ENCODE data around the gene PPT2. TPM values are rescaled to one million over a fixed set of nuclear protein-coding genes. Genes with fewer than 3 reads are reported as not detected.

The PPT2 gene
- total RNA-seq, 6 experiments from 2014 or later, result 6.4 to 16.0 (median 8.9) TPM

DNA sequence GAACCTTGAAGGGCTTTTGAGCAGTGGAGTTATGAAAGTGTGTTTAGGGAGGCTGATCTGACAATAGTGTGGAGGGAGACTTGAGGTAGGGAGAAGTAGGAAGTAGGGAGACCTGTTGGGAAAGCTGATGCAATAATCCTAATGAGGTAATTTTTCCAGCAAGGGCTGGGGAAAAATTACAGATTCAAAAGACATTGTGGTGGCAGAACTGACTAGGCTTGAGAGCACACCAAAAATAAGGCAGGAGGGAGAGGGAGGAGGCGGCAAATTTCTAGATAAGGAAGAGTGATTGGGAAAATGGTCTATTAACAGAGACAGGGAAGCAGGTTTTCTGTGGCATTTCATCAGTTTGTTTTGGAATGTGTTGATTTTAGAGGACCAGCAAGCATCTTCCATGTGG, 7.7 kb upstream of the PPT2 start:
- no peaks in the 10 kb centered on the region for H3K36me3 ChIP-seq
- no peak overlapping the region for H3K4me3 ChIP-seq
- no peak for ATAC-seq
- intact Hi-C loops (cut with DNase I), result no loop called here
- 78% methylated on average over 1 of the region's 1 CpG for WGBS (ENCODE audit: insufficient coverage, low coverage, low lambda C conversion rate, missing lambda C conversion rate)
- H3K4me1 ChIP-seq, result no peaks in the 10 kb centered on the region
- DNase-seq, result no peak
- H3K27me3 ChIP-seq, result peaks cover 0 to 6% of the 10 kb centered on the region in 2 donors
- no peak overlapping the region for H3K27ac ChIP-seq
- TF ChIP-seq, protein P1, sequence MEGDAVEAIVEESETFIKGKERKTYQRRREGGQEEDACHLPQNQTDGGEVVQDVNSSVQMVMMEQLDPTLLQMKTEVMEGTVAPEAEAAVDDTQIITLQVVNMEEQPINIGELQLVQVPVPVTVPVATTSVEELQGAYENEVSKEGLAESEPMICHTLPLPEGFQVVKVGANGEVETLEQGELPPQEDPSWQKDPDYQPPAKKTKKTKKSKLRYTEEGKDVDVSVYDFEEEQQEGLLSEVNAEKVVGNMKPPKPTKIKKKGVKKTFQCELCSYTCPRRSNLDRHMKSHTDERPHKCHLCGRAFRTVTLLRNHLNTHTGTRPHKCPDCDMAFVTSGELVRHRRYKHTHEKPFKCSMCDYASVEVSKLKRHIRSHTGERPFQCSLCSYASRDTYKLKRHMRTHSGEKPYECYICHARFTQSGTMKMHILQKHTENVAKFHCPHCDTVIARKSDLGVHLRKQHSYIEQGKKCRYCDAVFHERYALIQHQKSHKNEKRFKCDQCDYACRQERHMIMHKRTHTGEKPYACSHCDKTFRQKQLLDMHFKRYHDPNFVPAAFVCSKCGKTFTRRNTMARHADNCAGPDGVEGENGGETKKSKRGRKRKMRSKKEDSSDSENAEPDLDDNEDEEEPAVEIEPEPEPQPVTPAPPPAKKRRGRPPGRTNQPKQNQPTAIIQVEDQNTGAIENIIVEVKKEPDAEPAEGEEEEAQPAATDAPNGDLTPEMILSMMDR (IDR thresholded peaks at IDR 0.05), result no peak
- no peak for TF ChIP-seq POLR2A (IDR thresholded peaks at IDR 0.05)
- H3K9me3 ChIP-seq, result no peaks in the 10 kb centered on the region

DNA sequence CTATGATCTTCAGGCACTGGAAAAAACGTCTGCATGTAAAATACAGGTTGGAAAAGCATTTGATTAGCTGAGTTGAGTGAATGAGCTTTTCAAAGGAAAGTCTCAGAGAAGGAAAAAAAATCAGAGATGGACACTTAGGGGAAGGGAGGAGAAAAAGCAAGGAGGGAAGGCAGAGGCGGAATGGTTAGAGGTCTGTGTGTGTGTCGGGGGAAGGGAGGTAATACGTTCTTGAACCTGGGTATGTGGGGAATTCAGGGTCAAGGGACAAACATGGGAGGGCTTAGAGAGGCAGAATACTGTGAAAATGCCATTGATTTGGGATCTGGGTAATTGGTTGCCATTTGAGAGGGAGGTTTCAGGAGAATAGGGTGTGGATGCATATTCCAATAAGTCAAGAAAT, 7.3 kb upstream of the PPT2 start:
- peaks cover 0 to 6% of the 10 kb centered on the region in 2 donors for H3K27me3 ChIP-seq

DNA sequence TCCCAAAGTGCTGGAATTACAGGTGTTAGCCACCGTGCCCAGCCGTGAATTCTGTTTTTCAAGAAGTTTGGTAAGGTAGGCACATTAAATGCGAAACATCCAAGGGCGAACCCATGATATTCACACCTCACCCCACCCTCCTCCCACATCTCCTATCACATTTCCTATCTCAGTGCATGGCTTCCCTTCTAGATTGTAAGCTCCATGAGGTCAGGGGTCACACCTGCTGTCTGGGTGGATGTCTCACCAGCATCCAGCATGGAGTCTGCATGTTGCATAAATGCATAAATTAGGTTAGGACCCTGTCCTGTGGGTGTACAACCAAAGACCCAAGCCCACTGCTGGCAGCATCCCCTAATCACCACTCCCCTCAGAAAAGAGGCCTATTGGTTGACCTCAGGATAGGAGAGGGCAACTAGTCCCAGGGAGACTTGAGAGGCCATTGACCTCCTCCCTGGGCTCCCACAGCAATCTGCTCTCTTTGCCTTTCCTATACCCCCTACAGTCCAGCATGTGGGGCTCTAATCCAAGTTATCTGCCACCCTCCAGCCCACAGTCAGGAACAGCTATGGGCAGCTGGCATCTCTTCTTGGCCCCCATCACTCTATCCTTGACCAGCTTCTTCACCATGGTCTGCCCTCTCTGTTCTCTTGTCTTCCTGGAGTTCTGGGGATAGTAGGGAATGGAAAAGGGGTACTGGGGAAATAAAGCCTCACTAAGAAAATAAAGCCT, 6.4 kb upstream of the PPT2 start:
- Histone ChIP-seq H3K27ac (no peak overlapping the region), H3K9me3 (no peaks in the 10 kb centered on the region), H3K4me3 (no peak overlapping the region), H3K36me3 (no peaks in the 10 kb centered on the region), H3K27me3 (peaks cover 0 to 6% of the 10 kb centered on the region in 2 donors), H3K4me1 (no peaks in the 10 kb centered on the region)
- ATAC-seq (no peak), DNase-seq (no peak)
- 71% methylated on average over 4 of the region's 4 CpGs for WGBS (ENCODE audit: insufficient coverage, low coverage, low lambda C conversion rate, missing lambda C conversion rate)
- TF ChIP-seq, protein P1 (IDR thresholded peaks at IDR 0.05), result no peak
- no peak for TF ChIP-seq POLR2A (IDR thresholded peaks at IDR 0.05)
- intact Hi-C loops (cut with DNase I), result no loop called here

More for the DNA sequence above, 7.3 kb upstream of the PPT2 start:
- Histone ChIP-seq H3K9me3 (no peaks in the 10 kb centered on the region), H3K4me3 (no peak overlapping the region), H3K36me3 (no peaks in the 10 kb centered on the region), H3K27ac (no peak overlapping the region), H3K4me1 (no peaks in the 10 kb centered on the region)
- TF ChIP-seq, protein P1 (IDR thresholded peaks at IDR 0.05), result no peak
- TF ChIP-seq POLR2A (IDR thresholded peaks at IDR 0.05), result no peak
- intact Hi-C loops (cut with DNase I), result no loop called here
- WGBS (ENCODE audit: insufficient coverage, low coverage, low lambda C conversion rate, missing lambda C conversion rate), result 34% methylated on average over 4 of the region's 4 CpGs
- no peak for DNase-seq
- no peak for ATAC-seq

DNA sequence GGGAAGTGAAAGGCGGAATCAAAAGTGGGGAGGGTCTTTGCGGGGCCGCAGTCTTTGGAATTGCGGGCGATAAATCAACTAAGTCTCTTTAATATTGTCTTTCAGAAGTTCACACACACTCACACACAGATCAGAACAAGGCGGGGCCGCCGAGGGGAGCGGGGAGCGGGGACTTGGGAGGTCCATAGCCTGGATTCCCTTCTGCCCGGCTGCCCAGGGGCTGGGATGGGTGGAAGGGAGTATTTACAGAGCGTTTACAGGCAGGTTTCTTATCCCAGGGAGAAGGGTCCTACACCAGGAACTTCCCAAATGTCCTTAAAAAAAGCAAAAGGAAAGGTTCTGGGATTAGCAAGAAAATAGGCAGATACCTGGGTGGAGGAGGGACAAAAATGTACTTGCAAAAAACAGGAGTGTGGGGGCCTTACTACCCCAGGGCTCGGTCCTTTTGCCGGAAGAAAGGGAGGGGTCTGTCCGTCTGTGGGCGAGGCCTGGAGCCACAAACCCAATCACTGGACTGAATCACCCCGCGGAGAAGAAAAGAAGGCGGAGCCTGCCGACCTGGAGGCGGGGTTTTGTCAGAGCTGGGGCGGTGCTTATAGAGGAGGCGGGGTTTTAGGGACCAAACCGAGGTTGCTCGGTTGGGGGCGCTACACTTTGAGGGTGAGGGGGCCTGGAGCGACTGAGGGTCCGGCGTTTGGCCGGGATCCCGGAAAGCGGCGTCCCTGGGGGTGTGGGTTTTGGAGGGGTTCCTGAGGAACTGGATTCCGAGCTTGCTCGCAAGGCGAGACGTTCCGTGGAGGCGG, 5.5 kb upstream of the PPT2 start:
- 26% methylated on average over 26 of the region's 39 CpGs for WGBS (ENCODE audit: insufficient coverage, low coverage, low lambda C conversion rate, missing lambda C conversion rate)
- Histone ChIP-seq H3K36me3 (no peaks in the 10 kb centered on the region), H3K27ac (no peak overlapping the region), H3K4me1 (no peaks in the 10 kb centered on the region), H3K4me3 (peak overlapping the region; percentile 3 to 16 (median 14)), H3K9me3 (no peaks in the 10 kb centered on the region), H3K27me3 (peaks cover 0 to 6% of the 10 kb centered on the region in 2 donors)
- TF ChIP-seq, protein P1 (IDR thresholded peaks at IDR 0.05), result peak in 3 of 4 donors; percentile 3 to 13 (median 13)
- no peak for TF ChIP-seq POLR2A (IDR thresholded peaks at IDR 0.05)
- DNase-seq (peak; percentile 66 to 73 (median 68)), ATAC-seq (peak; percentile 73 to 82 (median 80))
- intact Hi-C loops (cut with DNase I), result no loop called here

All from right lobe of liver (tissue), 6 donors.